Epithelial cell of esophagus (primary cell): ENCODE data around the gene NDUFV3.
"Not testable (repeated sequence)": the region's sequence is repeated elsewhere in the genome, so short reads cannot be mapped to it uniquely, and the experiment has no call there.

Source experiments
- DNase-seq: peaks from one replicate; pipeline ENCODE4 v3.0.0; 2010; ENCODE audit warnings: low read depth
- H3K4me3 ChIP-seq: 2 replicates; pipeline ENCODE4 v1.5.1; 2011; ENCODE audit warnings: mild to moderate bottlenecking, low read length, control low read depth
- CTCF ChIP-seq: IDR thresholded peaks from 2 replicates; pipeline ENCODE4 v1.5.1; 2011; ENCODE audit warnings: low read depth, mild to moderate bottlenecking, low read length, control low read depth, inconsistent platforms; ENCODE audit not compliant: insufficient read depth; ENCODE audit errors: missing control alignments

Gene NDUFV3

GRCh38 chr21:42903817-42904216, 10.7 kb downstream of the NDUFV3 start:
- TF ChIP-seq CTCF = no peak
- no peak overlapping the region for H3K4me3 ChIP-seq
- no peak for DNase-seq

- no peak overlapping the region for H3K4me3 ChIP-seq
- no peak for TF ChIP-seq CTCF
- no peak for DNase-seq
These were observed 12.1 kb downstream of the NDUFV3 start for GRCh38 chr21:42905195-42905594.

GRCh38 chr21:42906233-42906632, 13.1 kb downstream of the NDUFV3 start:
- no peak overlapping the region for H3K4me3 ChIP-seq
- DNase-seq = no peak
- TF ChIP-seq CTCF = no peak

GRCh38 chr21:42908484-42908883, 15.4 kb downstream of the NDUFV3 start:
- DNase-seq = not testable (repeated sequence)

GRCh38 chr21:42911920-42912319, 18.8 kb downstream of the NDUFV3 start:
- peak; percentile 15 for DNase-seq
- not testable (repeated sequence) for H3K4me3 ChIP-seq

More at GRCh38 chr21:42908484-42908883, 15.4 kb downstream of the NDUFV3 start:
- not testable (repeated sequence) for H3K4me3 ChIP-seq

- TF ChIP-seq CTCF = no peak
- no peak for DNase-seq
- no peak overlapping the region for H3K4me3 ChIP-seq
These were observed 20.4 kb downstream of the NDUFV3 start for GRCh38 chr21:42913476-42913875.

GRCh38 chr21:42918291-42918690, 25.2 kb downstream of the NDUFV3 start:
- no peak for DNase-seq
- TF ChIP-seq CTCF = no peak
- no peak overlapping the region for H3K4me3 ChIP-seq

- H3K4me3 ChIP-seq = no peak overlapping the region
- no peak for DNase-seq
- no peak for TF ChIP-seq CTCF
These were observed 28.8 kb downstream of the NDUFV3 start for GRCh38 chr21:42921927-42922326.
